SU-DHL-6 (cell line): Measurements from ENCODE around the gene SPNS1.

Experiments
- H2AFZ ChIP-seq: fragments of 200-600 bp; sonication (generic); 2 replicates; pipeline ENCODE4 v1.6.1; 2014; ENCODE audit warnings: low read depth, mild to moderate bottlenecking, moderate library complexity, mixed read lengths, antibody characterized with exemption, low read length; ENCODE audit not compliant: severe bottlenecking
- H3F3A ChIP-seq: fragments of 200-600 bp; shearing (Covaris generic); 2 replicates; pipeline ENCODE4 v1.6.0; 2016; ENCODE audit warnings: antibody characterized with exemption, mild to moderate bottlenecking; ENCODE audit not compliant: insufficient read depth
- H3K27ac ChIP-seq: fragments of 200-600 bp; sonication (generic); 2 replicates; pipeline ENCODE4 v1.5.1; 2016; ENCODE audit warnings: low read depth, mild to moderate bottlenecking, low read length, moderate library complexity, mixed read lengths
- H3K27me3 ChIP-seq: fragments of 200-600 bp; sonication (generic), shearing (Covaris generic); 2 replicates; pipeline ENCODE4 v1.6.0; 2014; ENCODE audit warnings: mild to moderate bottlenecking, low read length
- H3K36me3 ChIP-seq: fragments of 200-600 bp; sonication (generic); 2 replicates; pipeline ENCODE4 v1.6.1; 2014; ENCODE audit warnings: mild to moderate bottlenecking, low read length, mixed read lengths
- H3K4me2 ChIP-seq: fragments of 300-600, 200-600 bp; shearing (Covaris generic), sonication (generic); 2 replicates; pipeline ENCODE4 v1.6.0; 2014; ENCODE audit warnings: low read length, low read depth, mild to moderate bottlenecking; ENCODE audit not compliant: poor library complexity, severe bottlenecking
- H3K4me3 ChIP-seq: fragments of 200-600 bp; sonication (generic); 2 replicates; pipeline ENCODE4 v1.5.1; 2014; ENCODE audit warnings: antibody characterized with exemption, low read length, mild to moderate bottlenecking, mixed read lengths; ENCODE audit not compliant: insufficient read depth, poor library complexity, severe bottlenecking
- H3K79me2 ChIP-seq: fragments of 200-600 bp; sonication (generic); 2 replicates; pipeline ENCODE4 v1.6.1; 2014; ENCODE audit warnings: mild to moderate bottlenecking, low read length, moderate library complexity; ENCODE audit not compliant: insufficient read depth
- H3K9ac ChIP-seq: fragments of 200-600 bp; sonication (generic); 2 replicates; pipeline ENCODE4 v1.7.0; 2014; ENCODE audit warnings: mild to moderate bottlenecking, low read length
- H3K9me2 ChIP-seq: fragments of 200-600 bp; sonication (generic); replicated peaks from 2 replicates; pipeline ENCODE4 v1.6.1; 2014; ENCODE audit warnings: low read length; ENCODE audit not compliant: insufficient read depth
- H3K9me3 ChIP-seq: fragments of 200-600 bp; sonication (generic); 2 replicates; pipeline ENCODE4 v1.6.1; 2014; ENCODE audit warnings: low read length, mixed read lengths; ENCODE audit not compliant: insufficient read depth
- H4K20me1 ChIP-seq: fragments of 200-600 bp; sonication (generic); 2 replicates; pipeline ENCODE4 v1.6.1; 2014; ENCODE audit warnings: low read depth, mild to moderate bottlenecking, antibody characterized with exemption, low read length, moderate library complexity, mixed read lengths
- CTCF ChIP-seq: fragments of 200-600 bp; sonication (generic); IDR thresholded peaks from one replicate; pipeline ENCODE4 v1.5.1; 2017; ENCODE audit warnings: antibody characterized with exemption, mild to moderate bottlenecking, low read length, moderate library complexity; ENCODE audit not compliant: insufficient read depth, poor library complexity, severe bottlenecking
- EZH2phosphoT487 ChIP-seq: fragments of 200-600 bp; sonication (generic), shearing (Covaris generic); conservative IDR thresholded peaks from 2 replicates; pipeline ENCODE4 v1.6.1; 2018; ENCODE audit warnings: mild to moderate bottlenecking, antibody characterized with exemption, low read length, moderate library complexity, mixed read lengths

The SPNS1 gene

GRCh38 chr16:28935924-28936783, 38.4 kb upstream of the SPNS1 start:
- Histone ChIP-seq H2AFZ (no peak overlapping the region), H3K27me3 (no peaks in the 10 kb centered on the region), H3K4me2 (no peak overlapping the region), H3K4me3 (no peak overlapping the region), H3K36me3 (peaks cover 5% of the 10 kb centered on the region; the same call in 1 of the 2 replicates), H4K20me1 (no peaks in the 10 kb centered on the region), H3F3A (peaks cover 9% of the 10 kb centered on the region), H3K9ac (no peak overlapping the region), H3K9me2 (no peaks in the 10 kb centered on the region), H3K9me3 (no peaks in the 10 kb centered on the region), H3K27ac (no peak overlapping the region), H3K79me2 (peaks cover 16% of the 10 kb centered on the region)
- TF ChIP-seq EZH2phosphoT487 (no peak), CTCF (no peak)

GRCh38 chr16:28936784-28937155, 37.8 kb upstream of the SPNS1 start:
- Histone ChIP-seq H3K4me3 (no peak overlapping the region), H4K20me1 (no peaks in the 10 kb centered on the region), H2AFZ (no peak overlapping the region), H3K4me2 (no peak overlapping the region), H3K79me2 (peaks cover 16% of the 10 kb centered on the region), H3K36me3 (peaks cover 5% of the 10 kb centered on the region; the same call in 1 of the 2 replicates), H3K27me3 (no peaks in the 10 kb centered on the region), H3F3A (peaks cover 7% of the 10 kb centered on the region; the same call in 1 of the 2 replicates), H3K27ac (no peak overlapping the region), H3K9me2 (no peaks in the 10 kb centered on the region), H3K9ac (no peak overlapping the region), H3K9me3 (no peaks in the 10 kb centered on the region)
- TF ChIP-seq EZH2phosphoT487 (no peak), CTCF (no peak)

- Histone ChIP-seq H4K20me1 (no peaks in the 10 kb centered on the region), H3F3A (peaks cover 4% of the 10 kb centered on the region; the same call in 1 of the 2 replicates), H3K36me3 (peaks cover 5% of the 10 kb centered on the region; the same call in 1 of the 2 replicates), H3K9me2 (no peaks in the 10 kb centered on the region), H3K4me3 (no peak overlapping the region), H3K27me3 (no peaks in the 10 kb centered on the region), H3K9me3 (no peaks in the 10 kb centered on the region), H2AFZ (no peak overlapping the region), H3K27ac (no peak overlapping the region), H3K9ac (no peak overlapping the region), H3K4me2 (no peak overlapping the region), H3K79me2 (peaks cover 11% of the 10 kb centered on the region)
- TF ChIP-seq CTCF (no peak), EZH2phosphoT487 (no peak)
Observed at GRCh38 chr16:28937222-28937876, 37.2 kb upstream of the SPNS1 start.
